HFFc6 (cell line): ENCODE measurements around the gene GNAO1. TPM values are rescaled to one million over a fixed set of nuclear protein-coding genes. Genes with fewer than 3 reads are reported as not detected.

Experiments
- DNase-seq: peaks from one replicate; pipeline ENCODE4 v3.0.0-alpha.2; 2018
- H3K27ac Mint-ChIP-seq: 2 replicates; pipeline ENCODE4 v1.8.0; 2020; ENCODE audit warnings: mild to moderate bottlenecking, mixed read lengths
- H3K27me3 Mint-ChIP-seq: 2 replicates; pipeline ENCODE4 v1.8.0; 2021; ENCODE audit warnings: mild to moderate bottlenecking, moderate library complexity, mixed read lengths; ENCODE audit not compliant: insufficient read depth
- H3K36me3 Mint-ChIP-seq: 2 replicates; pipeline ENCODE4 v1.8.0; 2021; ENCODE audit warnings: low read depth, mixed read lengths
- H3K4me1 Mint-ChIP-seq: 2 replicates; pipeline ENCODE4 v1.8.0; 2020; ENCODE audit warnings: low read depth, mixed read lengths
- H3K4me3 Mint-ChIP-seq: 2 replicates; pipeline ENCODE4 v1.8.0; 2020; ENCODE audit warnings: mild to moderate bottlenecking, moderate library complexity, mixed read lengths
- H3K9me3 Mint-ChIP-seq: 2 replicates; pipeline ENCODE4 v1.8.0; 2020; ENCODE audit warnings: mild to moderate bottlenecking, mixed read lengths
- total RNA-seq, 6 experiments: library from RNA; stranded (reverse); fragmentation: NEBNext Ultra II Directional; extraction: Animal tissue kit (Norgen Biotek cat#: 25700); gene quantifications; 2 replicates in 1 of 6; 3 replicates in 5 of 6; pipeline ENCODE4 v1.2.3, GENCODE V29; 2021
- TF ChIP-seq, protein P1 (sequence below): fragments of 200-600 bp; sonication (generic); IDR thresholded peaks from 2 replicates; pipeline ENCODE4 v1.5.0; 2021; ENCODE audit warnings: antibody characterized with exemption, mild to moderate bottlenecking

The GNAO1 gene
- total RNA-seq, 6 experiments from 2014 or later = 0.07 to 0.48 (median 0.37) TPM; not detected in 1

GRCh38 chr16:56300242-56300623 lies 108.9 kb downstream of the GNAO1 start:
- H3K4me3 Mint-ChIP-seq = no peak overlapping the region
- TF ChIP-seq, protein P1, sequence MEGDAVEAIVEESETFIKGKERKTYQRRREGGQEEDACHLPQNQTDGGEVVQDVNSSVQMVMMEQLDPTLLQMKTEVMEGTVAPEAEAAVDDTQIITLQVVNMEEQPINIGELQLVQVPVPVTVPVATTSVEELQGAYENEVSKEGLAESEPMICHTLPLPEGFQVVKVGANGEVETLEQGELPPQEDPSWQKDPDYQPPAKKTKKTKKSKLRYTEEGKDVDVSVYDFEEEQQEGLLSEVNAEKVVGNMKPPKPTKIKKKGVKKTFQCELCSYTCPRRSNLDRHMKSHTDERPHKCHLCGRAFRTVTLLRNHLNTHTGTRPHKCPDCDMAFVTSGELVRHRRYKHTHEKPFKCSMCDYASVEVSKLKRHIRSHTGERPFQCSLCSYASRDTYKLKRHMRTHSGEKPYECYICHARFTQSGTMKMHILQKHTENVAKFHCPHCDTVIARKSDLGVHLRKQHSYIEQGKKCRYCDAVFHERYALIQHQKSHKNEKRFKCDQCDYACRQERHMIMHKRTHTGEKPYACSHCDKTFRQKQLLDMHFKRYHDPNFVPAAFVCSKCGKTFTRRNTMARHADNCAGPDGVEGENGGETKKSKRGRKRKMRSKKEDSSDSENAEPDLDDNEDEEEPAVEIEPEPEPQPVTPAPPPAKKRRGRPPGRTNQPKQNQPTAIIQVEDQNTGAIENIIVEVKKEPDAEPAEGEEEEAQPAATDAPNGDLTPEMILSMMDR = no peak
- no peak overlapping the region for H3K27ac Mint-ChIP-seq
- H3K4me1 Mint-ChIP-seq = peaks cover 17% of the 10 kb centered on the region
- peaks cover 36% of the 10 kb centered on the region for H3K27me3 Mint-ChIP-seq
- no peaks in the 10 kb centered on the region for H3K36me3 Mint-ChIP-seq
- DNase-seq = no peak
- H3K9me3 Mint-ChIP-seq = no peaks in the 10 kb centered on the region

DNA sequence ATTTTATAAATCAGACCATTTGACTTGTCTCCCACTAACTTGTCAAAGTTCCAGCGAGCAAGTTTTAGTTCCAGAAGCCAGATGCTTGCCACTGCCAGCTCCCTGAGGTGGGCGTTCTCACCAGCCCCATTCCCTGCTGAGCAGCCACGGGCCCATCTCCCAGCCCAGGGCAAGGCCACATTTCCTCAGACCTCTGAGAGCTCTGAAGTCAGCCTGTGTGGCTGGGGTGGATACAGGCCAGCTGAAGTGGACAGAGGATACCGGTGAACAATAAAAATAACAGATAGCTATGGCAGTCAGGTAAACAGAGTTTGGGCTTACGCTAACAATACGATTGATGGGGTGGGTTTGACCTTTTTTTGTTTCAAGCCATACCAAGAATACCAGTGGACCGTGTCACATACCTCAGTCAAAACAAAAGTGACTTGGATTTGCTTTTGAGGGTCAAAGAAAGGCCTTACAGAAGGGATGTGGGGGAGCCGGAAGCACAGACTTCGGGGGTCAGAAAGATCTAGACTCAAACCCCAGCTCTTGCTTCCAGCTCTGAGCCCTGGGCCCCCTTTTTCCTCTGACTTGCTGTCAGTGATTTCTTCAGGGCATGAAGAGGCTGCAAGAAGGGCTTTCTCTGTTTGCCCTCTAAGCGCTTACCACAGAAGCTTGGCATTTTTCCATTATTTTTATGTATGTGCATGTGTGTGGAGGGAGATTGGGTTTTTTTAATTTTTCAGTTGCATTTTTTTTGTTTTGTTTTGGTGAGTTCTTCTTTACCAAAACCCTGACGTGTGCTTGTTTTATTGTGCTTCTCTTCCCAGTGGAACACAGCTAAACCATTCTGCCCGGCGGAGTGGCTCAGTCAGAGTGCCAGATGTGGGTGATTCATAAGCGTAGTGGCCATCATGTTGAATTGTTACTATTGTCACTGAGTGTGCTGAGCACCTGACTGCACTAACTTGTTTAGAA lies 109.9 kb downstream of the GNAO1 start:
- TF ChIP-seq, protein P1 = no peak
- Mint-ChIP-seq H3K9me3 (no peaks in the 10 kb centered on the region), H3K27me3 (peaks cover 45% of the 10 kb centered on the region), H3K36me3 (no peaks in the 10 kb centered on the region), H3K27ac (no peak overlapping the region), H3K4me3 (no peak overlapping the region), H3K4me1 (peaks cover 11% of the 10 kb centered on the region)
- DNase-seq = no peak

- Mint-ChIP-seq H3K27ac (no peak overlapping the region), H3K4me3 (no peak overlapping the region), H3K27me3 (peaks cover 48% of the 10 kb centered on the region), H3K9me3 (no peaks in the 10 kb centered on the region), H3K4me1 (peaks cover 11% of the 10 kb centered on the region), H3K36me3 (no peaks in the 10 kb centered on the region)
- no peak for DNase-seq
- TF ChIP-seq, protein P1 = no peak
Observed at GRCh38 chr16:56302506-56302905, 111.2 kb downstream of the GNAO1 start.

DNA sequence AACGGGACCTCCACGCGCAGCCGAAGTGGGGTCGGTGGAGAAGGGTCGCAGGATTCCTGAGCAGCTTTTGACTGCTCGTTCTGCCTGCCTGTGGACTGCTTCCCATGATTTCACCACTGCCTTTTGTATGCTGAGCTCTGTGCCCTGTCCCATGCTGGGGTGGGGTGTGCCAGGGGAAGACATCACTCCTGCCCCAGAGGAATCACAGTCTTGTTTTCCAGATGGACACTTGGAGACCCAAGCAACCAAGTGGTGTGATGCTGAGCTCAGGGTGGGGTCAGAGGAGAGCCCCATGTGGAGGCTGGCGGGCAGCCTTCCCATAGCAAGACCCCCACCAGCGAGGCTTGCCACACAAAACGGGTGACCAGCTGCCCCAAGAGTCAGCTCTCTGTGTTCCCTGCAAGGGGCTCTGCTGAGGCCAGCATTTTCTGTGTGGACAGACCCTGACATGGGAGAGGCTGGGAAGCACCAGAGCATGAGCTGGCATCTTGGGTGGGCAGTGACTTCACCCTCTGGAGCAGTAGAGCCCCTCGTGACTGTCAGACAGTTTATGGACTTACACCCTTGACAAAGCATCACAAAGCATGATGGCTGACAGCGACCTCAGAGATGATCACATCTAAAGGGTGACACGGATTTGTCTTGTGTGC lies 111.9 kb downstream of the GNAO1 start:
- peaks cover 47% of the 10 kb centered on the region for H3K27me3 Mint-ChIP-seq
- H3K4me1 Mint-ChIP-seq = peaks cover 11% of the 10 kb centered on the region
- no peaks in the 10 kb centered on the region for H3K36me3 Mint-ChIP-seq
- no peak overlapping the region for H3K4me3 Mint-ChIP-seq
- TF ChIP-seq, protein P1 = no peak
- no peaks in the 10 kb centered on the region for H3K9me3 Mint-ChIP-seq
- H3K27ac Mint-ChIP-seq = no peak overlapping the region
- no peak for DNase-seq

DNA sequence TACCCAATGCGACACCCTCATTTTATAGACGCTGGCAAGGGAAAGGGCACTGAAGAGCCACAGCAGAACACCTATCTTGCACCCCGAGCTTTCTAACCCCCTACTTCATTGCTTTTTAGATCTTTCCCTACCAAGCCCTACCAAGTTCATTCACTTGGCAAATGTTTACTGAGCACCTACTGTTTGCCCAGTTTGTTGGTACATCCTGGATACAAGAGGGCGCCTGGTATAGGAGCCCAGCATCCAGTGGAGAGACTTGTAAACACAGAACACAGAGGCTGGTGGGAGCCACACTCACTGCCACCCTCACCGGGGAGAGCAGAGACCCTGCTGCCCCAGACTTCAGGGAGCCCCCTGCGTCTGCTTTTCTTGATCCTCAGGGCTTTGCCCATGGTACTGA lies 112.6 kb downstream of the GNAO1 start:
- H3K27ac Mint-ChIP-seq = no peak overlapping the region
- H3K4me3 Mint-ChIP-seq = no peak overlapping the region
- no peaks in the 10 kb centered on the region for H3K9me3 Mint-ChIP-seq
- no peak for DNase-seq
- peaks cover 11% of the 10 kb centered on the region for H3K4me1 Mint-ChIP-seq
- H3K36me3 Mint-ChIP-seq = no peaks in the 10 kb centered on the region
- TF ChIP-seq, protein P1 = no peak
- peaks cover 45% of the 10 kb centered on the region for H3K27me3 Mint-ChIP-seq
